IMR-90 (cell line): ENCODE results near the gene CDKN2A. TPM values are rescaled to one million over a fixed set of nuclear protein-coding genes. Genes with fewer than 3 reads are reported as not detected.

Experiments used
- ATAC-seq: fragments of 200-7000 bp; cut with Tn5 transposase; 2 replicates; pipeline ENCODE4 v1.9.1; 2020; ENCODE audit warnings: low read depth, mild to moderate bottlenecking, moderate library complexity
- BruUV-seq: library from RNA; stranded (reverse); fragments of 400-500 nt; replicated peaks from 2 replicates; lab custom pipeline; 2021; lab: Mats Ljungman, UMichigan
- CTCF ChIA-PET: fragments of 300-600 bp; formaldehyde crosslinking; extraction: SDS; loops from one replicate; lab custom pipeline; 2021; ENCODE audit warnings: antibody characterized with exemption; lab: Yijun Ruan, JAX
- POLR2A ChIA-PET: fragments of 300-600 bp; sonication (Branson Sonifier 250); formaldehyde crosslinking; loops from one replicate; lab custom pipeline; 2022; ENCODE audit warnings: antibody characterized with exemption; ENCODE audit not compliant: unreplicated experiment; lab: Charles Lee
- DNase-seq: peaks from one replicate; pipeline ENCODE4 v3.0.0; 2013
- H2AFZ ChIP-seq: replicated peaks from 2 replicates; pipeline ENCODE3; 2013; ENCODE audit warnings: low read length, mild to moderate bottlenecking; ENCODE audit not compliant: poor library complexity
- H2AK5ac ChIP-seq: 2 replicates; pipeline ENCODE4 v1.6.1; 2013; ENCODE audit warnings: low read depth, low read length, inconsistent platforms
- H2AK9ac ChIP-seq: replicated peaks from 2 replicates; pipeline ENCODE3; 2013; ENCODE audit warnings: mild to moderate bottlenecking, low read depth, low read length, moderate library complexity; ENCODE audit not compliant: poor library complexity
- H2BK120ac ChIP-seq: 2 replicates; pipeline ENCODE4 v1.6.1; 2013; ENCODE audit warnings: low read depth, low read length, inconsistent platforms
- H2BK15ac ChIP-seq: 3 replicates; pipeline ENCODE4 v1.6.1; 2013; ENCODE audit warnings: low read depth, low read length, inconsistent platforms
- H2BK20ac ChIP-seq: 2 replicates; pipeline ENCODE4 v1.6.1; 2013; ENCODE audit warnings: low read depth, mild to moderate bottlenecking, inconsistent platforms, low read length, moderate library complexity
- H2BK5ac ChIP-seq: 2 replicates; pipeline ENCODE4 v1.6.1; 2013; ENCODE audit warnings: mild to moderate bottlenecking, low read depth, low read length, inconsistent platforms; ENCODE audit not compliant: poor library complexity, severe bottlenecking
- H3K14ac ChIP-seq: replicated peaks from 2 replicates; pipeline ENCODE4 v1.6.1; 2013; ENCODE audit warnings: low read depth, low read length, inconsistent platforms
- H3K18ac ChIP-seq: 2 replicates; pipeline ENCODE4 v1.6.1; 2013; ENCODE audit warnings: low read depth, low read length, control low read depth
- H3K23ac ChIP-seq: 2 replicates; pipeline ENCODE4 v1.6.1; 2013; ENCODE audit warnings: low read depth, low read length, inconsistent platforms
- H3K27ac ChIP-seq: 2 replicates; pipeline ENCODE4 v1.5.1; 2013; ENCODE audit warnings: mild to moderate bottlenecking, control low read depth, low read length; ENCODE audit not compliant: insufficient read depth
- H3K27me3 ChIP-seq: 2 replicates; pipeline ENCODE4 v1.6.1; 2013; ENCODE audit warnings: low read length; ENCODE audit not compliant: control insufficient read depth, insufficient read depth
- H3K36me3 ChIP-seq: 2 replicates; pipeline ENCODE4 v1.6.1; 2013; ENCODE audit warnings: low read length, mixed read lengths; ENCODE audit not compliant: control insufficient read depth, insufficient read depth
- H3K4ac ChIP-seq: 2 replicates; pipeline ENCODE4 v1.6.1; 2013; ENCODE audit warnings: low read depth, low read length, inconsistent platforms
- H3K4me1 ChIP-seq: 2 replicates; pipeline ENCODE4 v1.6.1; 2013; ENCODE audit warnings: low read length, mixed read lengths; ENCODE audit not compliant: control insufficient read depth, insufficient read depth
- H3K4me2 ChIP-seq: 2 replicates; pipeline ENCODE4 v1.6.1; 2013; ENCODE audit warnings: low read depth, mild to moderate bottlenecking, control low read depth, low read length, moderate library complexity
- H3K4me3 ChIP-seq: 2 replicates; pipeline ENCODE4 v1.5.1; 2013; ENCODE audit warnings: low read depth, mild to moderate bottlenecking, control low read depth, low read length, moderate library complexity; ENCODE audit not compliant: insufficient read depth
- H3K56ac ChIP-seq: 2 replicates; pipeline ENCODE4 v1.6.1; 2013; ENCODE audit warnings: low read length, inconsistent platforms; ENCODE audit not compliant: insufficient read depth; ENCODE audit errors: extremely low read depth
- H3K79me1 ChIP-seq, 2 experiments: 2 replicates each; pipeline ENCODE4 v1.6.1; 2013; ENCODE audit warnings: low read length in 2 of 2, inconsistent platforms in 1 of 2, low read depth in 1 of 2
- H3K9ac ChIP-seq: 2 replicates; pipeline ENCODE4 v1.6.1; 2013; ENCODE audit warnings: low read depth, low read length, control low read depth
- H3K9me1 ChIP-seq: 2 replicates; pipeline ENCODE4 v1.6.1; 2013; ENCODE audit warnings: low read length, inconsistent platforms; ENCODE audit not compliant: insufficient read depth
- H3K9me3 ChIP-seq: 2 replicates; pipeline ENCODE4 v1.6.1; 2013; ENCODE audit warnings: low read length; ENCODE audit not compliant: control insufficient read depth, insufficient read depth
- H4K20me1 ChIP-seq: 2 replicates; pipeline ENCODE4 v1.6.1; 2013; ENCODE audit warnings: low read length, inconsistent platforms; ENCODE audit not compliant: insufficient read depth
- H4K5ac ChIP-seq: 2 replicates; pipeline ENCODE4 v1.6.1; 2013; ENCODE audit warnings: mild to moderate bottlenecking, low read depth, low read length, control low read depth
- H4K8ac ChIP-seq, 2 experiments: 2 replicates each; pipeline ENCODE4 v1.6.1; 2013; ENCODE audit warnings: low read depth in 2 of 2, low read length in 2 of 2, control low read depth in 1 of 2, inconsistent platforms in 1 of 2
- H4K91ac ChIP-seq: 2 replicates; pipeline ENCODE4 v1.6.1; 2013; ENCODE audit warnings: low read depth, low read length, inconsistent platforms; ENCODE audit not compliant: insufficient read depth
- CEBPB ChIP-seq: IDR thresholded peaks from 2 replicates; pipeline ENCODE4 v1.6.1; 2012; ENCODE audit warnings: low read depth, low read length, improper control_type of control experiment
- CHD1 ChIP-seq: IDR thresholded peaks from 2 replicates; pipeline ENCODE4 v1.6.1; 2012; ENCODE audit warnings: low read depth, low read length, improper control_type of control experiment
- FOS ChIP-seq: fragments of 150-350 bp; IDR thresholded peaks from 2 replicates; pipeline ENCODE4 v1.6.1; 2016; ENCODE audit warnings: low read depth, low read length
- MAFK ChIP-seq: IDR thresholded peaks from 2 replicates; pipeline ENCODE4 v1.6.1; 2012; ENCODE audit warnings: low read depth, low read length, improper control_type of control experiment
- MAZ ChIP-seq: IDR thresholded peaks from 2 replicates; pipeline ENCODE4 v1.6.1; 2012; ENCODE audit warnings: low read depth, mild to moderate bottlenecking, low read length, improper control_type of control experiment, moderate library complexity, borderline replicate concordance
- MXI1 ChIP-seq: IDR thresholded peaks from 2 replicates; pipeline ENCODE4 v1.6.1; 2012; ENCODE audit warnings: low read depth, mild to moderate bottlenecking, low read length, moderate library complexity, borderline replicate concordance
- POLR2A ChIP-seq: IDR thresholded peaks from 2 replicates; pipeline ENCODE4 v1.6.1; 2012; ENCODE audit warnings: mild to moderate bottlenecking, low read depth, low read length
- RCOR1 ChIP-seq: IDR thresholded peaks from 2 replicates; pipeline ENCODE4 v1.6.1; 2012; ENCODE audit warnings: mild to moderate bottlenecking, low read length, improper control_type of control experiment; ENCODE audit not compliant: insufficient replicate concordance
- SMC3 ChIP-seq: fragments of 150-350 bp; IDR thresholded peaks from 2 replicates; pipeline ENCODE4 v1.6.1; 2016; ENCODE audit warnings: low read depth, mild to moderate bottlenecking, antibody characterized with exemption, low read length, moderate library complexity
- WGBS, 2 experiments: methylation state at CpG; one replicate each; pipeline versions ENCODE4 v1.1.5 to v1.1.7; 2013; ENCODE audit warnings: missing lambda C conversion rate in 2 of 2; ENCODE audit not compliant: insufficient read length in 1 of 2; ENCODE audit errors: extremely low coverage in 2 of 2; 5-methylcytosine and 5-hydroxymethylcytosine counted together
- dilution Hi-C: fragments of 300-500 bp; cut with HindIII; formaldehyde crosslinking; loops from one replicate; pipeline ENCODE4 v1.14.3; 2018; ENCODE audit warnings: low sequenced_read_pairs; ENCODE audit not compliant: unreplicated experiment
- in situ Hi-C: fragments of 300-500 bp; cut with MboI; formaldehyde crosslinking; loops from 3 replicates; pipeline ENCODE4 v1.14.3; 2019; ENCODE audit warnings: low sequenced_read_pairs, inconsistent platforms, mixed read lengths
- intact Hi-C: fragments of 100-400 bp; cut with micrococcal nuclease; formaldehyde crosslinking; loops from 2 replicates; pipeline ENCODE4 v1.10.0; 2022
- polyA plus RNA-seq, 3 experiments: library from polyadenylated mRNA; depleted of rRNA; stranded (reverse); fragments of >200 nt; gene quantifications; 2 replicates each; pipeline ENCODE4 v1.2.3, GENCODE V29; 2012; ENCODE audit warnings: low replicate concordance in 1 of 3
- total RNA-seq: library from RNA; depleted of rRNA; stranded (reverse); fragments of >200 nt; gene quantifications from 2 replicates; pipeline ENCODE4 v1.2.3, GENCODE V29; 2012
- TF ChIP-seq, protein P1 (sequence below): conservative IDR thresholded peaks from 2 replicates; pipeline ENCODE4 v1.5.1; 2012; ENCODE audit warnings: mild to moderate bottlenecking, low read depth, low read length, improper control_type of control experiment
- TF ChIP-seq, protein P2 (sequence below): fragments of 150-350 bp; IDR thresholded peaks from 2 replicates; pipeline ENCODE4 v1.6.1; 2016; ENCODE audit warnings: low read depth, mild to moderate bottlenecking, low read length, moderate library complexity, borderline replicate concordance
- TF ChIP-seq, protein P3 (sequence below): fragments of 150-350 bp; IDR thresholded peaks from 2 replicates; pipeline ENCODE4 v1.6.1; 2017; ENCODE audit warnings: mild to moderate bottlenecking, antibody characterized with exemption, low read length, low read depth

CDKN2A gene
- total and polyA plus RNA-seq, 2 of the 4 experiments (the other 2 are of a cell fraction), result 11.3 to 75.3 TPM

DNA sequence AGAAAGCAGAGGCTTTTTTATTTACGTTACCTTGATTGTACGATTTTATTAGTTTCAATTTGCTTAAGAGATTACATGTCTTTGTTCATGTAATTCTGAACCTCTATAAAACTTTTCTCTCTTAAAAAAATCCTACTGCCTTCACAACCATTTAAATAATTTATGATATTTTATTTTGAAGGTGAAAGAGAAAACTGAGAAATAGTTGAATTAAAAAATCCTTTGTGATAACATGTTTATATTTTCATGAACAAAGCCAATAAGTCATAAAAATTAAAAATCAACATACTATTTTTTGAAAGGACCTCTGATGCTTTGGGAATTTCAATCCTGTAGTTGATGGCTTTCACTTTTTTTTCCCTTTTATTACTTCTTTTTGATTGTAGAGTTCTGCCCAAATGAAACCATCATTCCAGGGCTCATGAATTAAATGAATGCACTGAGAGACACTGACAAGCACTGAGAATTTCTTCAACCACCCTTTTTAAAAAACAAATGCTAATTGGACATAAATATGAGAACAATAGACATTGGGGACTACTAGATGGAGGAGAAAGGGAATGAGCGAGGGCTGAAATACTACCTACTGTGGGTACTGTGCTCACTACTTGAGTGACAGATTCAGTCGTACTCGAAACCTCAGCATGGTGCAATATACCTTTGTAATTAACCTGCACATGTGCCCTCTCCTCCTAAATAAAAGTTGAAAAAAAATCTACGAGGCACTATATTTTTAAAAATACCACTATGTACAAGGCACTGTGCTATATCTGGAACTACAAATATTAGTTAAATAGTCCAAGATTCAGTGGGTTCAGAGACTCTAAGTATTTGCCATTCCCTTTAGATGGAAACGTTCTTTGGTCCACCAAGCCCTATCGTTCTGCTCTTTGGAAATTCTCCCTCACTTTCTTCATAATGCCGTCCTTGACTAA, 5.9 kb downstream of the CDKN2A start:
- H3K18ac ChIP-seq, result no peak overlapping the region
- CTCF ChIA-PET, result interaction anchor here (0.5 kb wide), 1 partner anchor 1554 kb away, joined by 3 read pairs; no protein-coding TSS in a partner anchor
- H2BK120ac ChIP-seq, result no peak overlapping the region
- H4K5ac ChIP-seq, result peak overlapping the region; percentile 78; the same call in 1 of the 2 replicates
- H3K56ac ChIP-seq, result no peak overlapping the region
- no peak overlapping the region for H2BK20ac ChIP-seq
- H3K4me3 ChIP-seq, result no peak overlapping the region
- peaks cover 4% of the 10 kb centered on the region; the same call in 1 of the 2 replicates for H3K9me3 ChIP-seq
- peaks cover 6% of the 10 kb centered on the region for H3K4me1 ChIP-seq
- no peak overlapping the region for H3K4ac ChIP-seq
- H4K91ac ChIP-seq, result no peak overlapping the region
- no TSS peak for BruUV-seq
- H2AK5ac ChIP-seq, result no peak overlapping the region
- H4K20me1 ChIP-seq, result no peaks in the 10 kb centered on the region
- no peak overlapping the region for H3K9ac ChIP-seq
- H2AK9ac ChIP-seq, result no peak overlapping the region
- in situ Hi-C loops, result loop anchor here (25.0 kb wide), 1 partner anchor 401 kb away; no protein-coding TSS in a partner anchor
- no peak overlapping the region for H2BK15ac ChIP-seq
- no peak overlapping the region for H3K27ac ChIP-seq
- H3K9me1 ChIP-seq, result no peaks in the 10 kb centered on the region
- no peaks in the 10 kb centered on the region for H3K27me3 ChIP-seq
- ATAC-seq (no peak), DNase-seq (no peak)
- no peak for TF ChIP-seq MAZ
- TF ChIP-seq, protein P1, sequence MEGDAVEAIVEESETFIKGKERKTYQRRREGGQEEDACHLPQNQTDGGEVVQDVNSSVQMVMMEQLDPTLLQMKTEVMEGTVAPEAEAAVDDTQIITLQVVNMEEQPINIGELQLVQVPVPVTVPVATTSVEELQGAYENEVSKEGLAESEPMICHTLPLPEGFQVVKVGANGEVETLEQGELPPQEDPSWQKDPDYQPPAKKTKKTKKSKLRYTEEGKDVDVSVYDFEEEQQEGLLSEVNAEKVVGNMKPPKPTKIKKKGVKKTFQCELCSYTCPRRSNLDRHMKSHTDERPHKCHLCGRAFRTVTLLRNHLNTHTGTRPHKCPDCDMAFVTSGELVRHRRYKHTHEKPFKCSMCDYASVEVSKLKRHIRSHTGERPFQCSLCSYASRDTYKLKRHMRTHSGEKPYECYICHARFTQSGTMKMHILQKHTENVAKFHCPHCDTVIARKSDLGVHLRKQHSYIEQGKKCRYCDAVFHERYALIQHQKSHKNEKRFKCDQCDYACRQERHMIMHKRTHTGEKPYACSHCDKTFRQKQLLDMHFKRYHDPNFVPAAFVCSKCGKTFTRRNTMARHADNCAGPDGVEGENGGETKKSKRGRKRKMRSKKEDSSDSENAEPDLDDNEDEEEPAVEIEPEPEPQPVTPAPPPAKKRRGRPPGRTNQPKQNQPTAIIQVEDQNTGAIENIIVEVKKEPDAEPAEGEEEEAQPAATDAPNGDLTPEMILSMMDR, result no peak
- TF ChIP-seq MXI1, result no peak
- no peak for TF ChIP-seq FOS
- TF ChIP-seq SMC3, result no peak
- no peak for TF ChIP-seq RCOR1
- TF ChIP-seq, protein P2, sequence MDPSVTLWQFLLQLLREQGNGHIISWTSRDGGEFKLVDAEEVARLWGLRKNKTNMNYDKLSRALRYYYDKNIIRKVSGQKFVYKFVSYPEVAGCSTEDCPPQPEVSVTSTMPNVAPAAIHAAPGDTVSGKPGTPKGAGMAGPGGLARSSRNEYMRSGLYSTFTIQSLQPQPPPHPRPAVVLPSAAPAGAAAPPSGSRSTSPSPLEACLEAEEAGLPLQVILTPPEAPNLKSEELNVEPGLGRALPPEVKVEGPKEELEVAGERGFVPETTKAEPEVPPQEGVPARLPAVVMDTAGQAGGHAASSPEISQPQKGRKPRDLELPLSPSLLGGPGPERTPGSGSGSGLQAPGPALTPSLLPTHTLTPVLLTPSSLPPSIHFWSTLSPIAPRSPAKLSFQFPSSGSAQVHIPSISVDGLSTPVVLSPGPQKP, result no peak
- no peak for TF ChIP-seq MAFK
- no peak for TF ChIP-seq CEBPB
- TF ChIP-seq, protein P3, sequence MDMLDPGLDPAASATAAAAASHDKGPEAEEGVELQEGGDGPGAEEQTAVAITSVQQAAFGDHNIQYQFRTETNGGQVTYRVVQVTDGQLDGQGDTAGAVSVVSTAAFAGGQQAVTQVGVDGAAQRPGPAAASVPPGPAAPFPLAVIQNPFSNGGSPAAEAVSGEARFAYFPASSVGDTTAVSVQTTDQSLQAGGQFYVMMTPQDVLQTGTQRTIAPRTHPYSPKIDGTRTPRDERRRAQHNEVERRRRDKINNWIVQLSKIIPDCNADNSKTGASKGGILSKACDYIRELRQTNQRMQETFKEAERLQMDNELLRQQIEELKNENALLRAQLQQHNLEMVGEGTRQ, result no peak
- no peak for TF ChIP-seq CHD1
- no peak for TF ChIP-seq POLR2A
- no peak overlapping the region; the same call in 1 of the 2 replicates for H3K23ac ChIP-seq
- H3K14ac ChIP-seq, result no peak overlapping the region
- H2BK5ac ChIP-seq, result peak overlapping the region; percentile 26
- peak overlapping the region in 1 of 2 experiments; percentile 11; a peak in 2 of 4 replicates for H4K8ac ChIP-seq
- dilution Hi-C loops, result no loop called here
- H2AFZ ChIP-seq, result no peak overlapping the region
- WGBS, 2 experiments, result no CpG with 5 or more reads among the region's 9 CpGs
- POLR2A ChIA-PET, result no interaction called here
- intact Hi-C loops, result no loop called here
- no peaks in the 10 kb centered on the region; the same call in 1 of the 2 replicates for H3K36me3 ChIP-seq
- H3K4me2 ChIP-seq, result peak overlapping the region; percentile 88
- peaks cover 6 to 14% of the 10 kb centered on the region in 2 experiments for H3K79me1 ChIP-seq
